ENCODE data around the gene GRIK5.

Gene GRIK5

DNA sequence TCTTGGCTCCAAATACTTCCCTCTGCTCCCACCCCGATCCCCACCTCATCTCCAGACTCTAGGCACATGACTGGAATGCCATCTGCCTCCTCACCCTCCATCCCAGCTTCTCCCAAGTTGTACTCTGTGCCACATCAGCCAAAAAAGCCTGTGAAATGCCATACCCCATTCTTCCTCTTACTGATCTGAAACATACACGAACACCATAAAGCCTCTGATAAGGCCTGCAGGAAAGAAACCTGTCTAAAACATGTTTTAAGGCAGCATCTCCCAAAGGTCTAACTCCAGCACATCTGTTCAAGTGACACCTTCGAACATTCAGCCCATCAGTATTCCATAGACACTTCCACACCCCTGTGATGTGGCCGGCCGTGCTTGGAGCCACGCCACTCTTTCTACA is 5.6 kb downstream of the GRIK5 start:
- no peak for DNase-seq (ENCODE audit: low spot score)
- H3K27ac ChIP-seq = no peak overlapping the region
- ChIA-PET POLR2A (ENCODE audit: low non-redundant PET) (interaction anchor here (0.5 kb wide), 1 partner anchor 9 kb away, joined by 3 read pairs; no protein-coding TSS in a partner anchor), CTCF (no interaction called here)
- TF ChIP-seq, protein P1, sequence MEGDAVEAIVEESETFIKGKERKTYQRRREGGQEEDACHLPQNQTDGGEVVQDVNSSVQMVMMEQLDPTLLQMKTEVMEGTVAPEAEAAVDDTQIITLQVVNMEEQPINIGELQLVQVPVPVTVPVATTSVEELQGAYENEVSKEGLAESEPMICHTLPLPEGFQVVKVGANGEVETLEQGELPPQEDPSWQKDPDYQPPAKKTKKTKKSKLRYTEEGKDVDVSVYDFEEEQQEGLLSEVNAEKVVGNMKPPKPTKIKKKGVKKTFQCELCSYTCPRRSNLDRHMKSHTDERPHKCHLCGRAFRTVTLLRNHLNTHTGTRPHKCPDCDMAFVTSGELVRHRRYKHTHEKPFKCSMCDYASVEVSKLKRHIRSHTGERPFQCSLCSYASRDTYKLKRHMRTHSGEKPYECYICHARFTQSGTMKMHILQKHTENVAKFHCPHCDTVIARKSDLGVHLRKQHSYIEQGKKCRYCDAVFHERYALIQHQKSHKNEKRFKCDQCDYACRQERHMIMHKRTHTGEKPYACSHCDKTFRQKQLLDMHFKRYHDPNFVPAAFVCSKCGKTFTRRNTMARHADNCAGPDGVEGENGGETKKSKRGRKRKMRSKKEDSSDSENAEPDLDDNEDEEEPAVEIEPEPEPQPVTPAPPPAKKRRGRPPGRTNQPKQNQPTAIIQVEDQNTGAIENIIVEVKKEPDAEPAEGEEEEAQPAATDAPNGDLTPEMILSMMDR (conservative IDR thresholded peaks at IDR 0.05; ENCODE audit: low read depth) = no peak

GRCh38 chr19:42062381-42062780 is 7.6 kb downstream of the GRIK5 start:
- DNase-seq (ENCODE audit: low spot score) = no peak
- ChIA-PET CTCF (no interaction called here), POLR2A (ENCODE audit: low non-redundant PET) (no interaction called here)
- no peak overlapping the region for H3K27ac ChIP-seq
- TF ChIP-seq, protein P1 (conservative IDR thresholded peaks at IDR 0.05; ENCODE audit: low read depth) = no peak

DNA sequence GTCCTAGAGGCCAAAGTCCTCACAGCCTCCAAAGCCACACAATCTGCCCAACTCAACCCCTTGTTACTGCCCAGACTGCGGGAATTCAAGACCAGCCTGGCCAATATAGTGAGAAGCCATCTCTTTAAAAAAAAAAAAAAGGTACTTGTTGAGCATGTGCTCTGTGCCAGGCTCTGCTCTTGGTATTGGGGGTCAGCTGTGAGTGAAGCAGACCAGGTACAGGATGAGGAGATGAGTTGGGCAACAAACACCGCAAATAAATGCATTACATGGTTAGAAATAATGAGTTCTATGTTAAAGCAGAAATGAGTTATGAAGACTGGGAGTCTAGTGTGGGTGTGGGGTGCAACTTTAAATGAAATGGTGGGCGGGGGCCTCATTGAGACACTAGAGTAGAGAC is 9.9 kb downstream of the GRIK5 start:
- ChIA-PET CTCF (interaction anchor here (0.6 to 1.5 kb wide), 2 partner anchors 25 to 103 kb away, joined by 3 to 4 read pairs; no protein-coding TSS in a partner anchor), POLR2A (ENCODE audit: low non-redundant PET) (interaction anchor here (0.6 kb wide), 1 partner anchor 22 kb away, joined by 3 read pairs; no protein-coding TSS in a partner anchor)
- TF ChIP-seq, protein P1 (conservative IDR thresholded peaks at IDR 0.05; ENCODE audit: low read depth) = no peak
- no peak overlapping the region for H3K27ac ChIP-seq
- no peak for DNase-seq (ENCODE audit: low spot score)

DNA sequence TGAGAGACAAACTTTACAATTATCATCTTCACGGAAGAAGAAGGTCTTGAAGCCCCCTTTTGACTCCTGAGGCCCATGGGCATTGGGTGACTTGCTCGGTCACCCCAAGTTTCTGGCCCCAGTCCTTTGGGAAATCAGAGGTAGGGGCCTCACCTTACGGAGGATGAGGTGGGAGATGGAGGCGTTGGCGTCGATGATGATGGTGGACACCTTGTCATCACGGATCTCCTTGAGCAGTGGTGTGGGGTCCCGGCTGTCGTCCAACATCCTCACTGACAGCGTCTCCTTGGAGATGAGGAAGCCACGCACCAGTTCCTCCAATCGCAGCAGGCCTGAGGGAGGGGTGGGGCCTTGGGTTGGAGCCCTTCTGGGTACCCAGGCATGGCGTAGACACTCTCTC is 10.8 kb downstream of the GRIK5 start:
- no peak for DNase-seq (ENCODE audit: low spot score)
- POLR2A ChIA-PET (ENCODE audit: low non-redundant PET) = no interaction called here
- CTCF ChIA-PET = interaction anchor here (1.5 kb wide), 1 partner anchor 24 kb away, joined by 4 read pairs; no protein-coding TSS in a partner anchor
- H3K27ac ChIP-seq = no peak overlapping the region
- TF ChIP-seq, protein P1 (conservative IDR thresholded peaks at IDR 0.05; ENCODE audit: low read depth) = no peak

GRCh38 chr19:42057846-42058245 is 12.2 kb downstream of the GRIK5 start:
- POLR2A ChIA-PET (ENCODE audit: low non-redundant PET) = no interaction called here
- CTCF ChIA-PET = no interaction called here
- no peak overlapping the region for H3K27ac ChIP-seq
- no peak for DNase-seq (ENCODE audit: low spot score)
- TF ChIP-seq, protein P1 (conservative IDR thresholded peaks at IDR 0.05; ENCODE audit: low read depth) = no peak

DNA sequence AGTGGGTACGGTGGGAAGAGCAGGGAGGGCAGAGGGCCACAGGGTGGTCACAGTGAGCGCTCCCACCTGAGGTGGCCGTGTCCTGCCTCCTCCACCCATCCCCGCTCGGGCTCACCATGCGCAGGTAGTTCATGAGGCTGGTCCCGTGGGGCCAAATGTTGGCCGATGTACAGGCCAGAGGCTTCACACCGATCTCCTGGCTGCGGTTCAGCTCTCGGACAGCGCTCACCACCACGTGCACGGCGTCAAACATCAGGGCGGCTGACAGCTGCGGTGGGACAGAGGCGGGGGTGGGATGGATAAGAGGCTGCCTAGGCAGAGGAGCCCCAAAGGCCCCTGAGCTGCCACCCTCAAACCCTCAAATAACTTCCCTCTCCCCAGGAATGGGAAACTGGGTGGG is 15.8 kb downstream of the GRIK5 start:
- POLR2A ChIA-PET (ENCODE audit: low non-redundant PET) = no interaction called here
- TF ChIP-seq, protein P1 (conservative IDR thresholded peaks at IDR 0.05; ENCODE audit: low read depth) = no peak
- DNase-seq (ENCODE audit: low spot score) = no peak

More for the DNA sequence above, 15.8 kb downstream of the GRIK5 start:
- CTCF ChIA-PET = no interaction called here
- no peak overlapping the region for H3K27ac ChIP-seq
